Parathyroid adenoma (tissue), 2 donors: Measurements from ENCODE around the gene LCN9.

Experiments
- H2AFZ ChIP-seq: fragments of 300-600 bp; sonication (generic); one replicate; pipeline ENCODE4 v1.7.0; 2017; ENCODE audit warnings: antibody characterized with exemption, mild to moderate bottlenecking
- H3K27ac ChIP-seq: fragments of 300-600 bp; sonication (generic); one replicate; pipeline ENCODE4 v1.7.0; 2017
- H3K27me3 ChIP-seq: fragments of 300-600 bp; sonication (generic); one replicate; pipeline ENCODE4 v1.7.0; 2017; ENCODE audit warnings: low read length; ENCODE audit not compliant: control insufficient read depth, insufficient read depth
- H3K36me3 ChIP-seq: fragments of 300-600 bp; sonication (generic); one replicate; pipeline ENCODE4 v1.7.0; 2017; ENCODE audit warnings: low read length; ENCODE audit not compliant: control insufficient read depth, insufficient read depth
- H3K4me1 ChIP-seq: fragments of 300-600 bp; sonication (generic); one replicate; pipeline ENCODE4 v1.7.0; 2017; ENCODE audit warnings: control low read depth
- H3K4me2 ChIP-seq: fragments of 300-600 bp; sonication (generic); one replicate; pipeline ENCODE4 v1.7.0; 2017; ENCODE audit warnings: low read length
- H3K4me3 ChIP-seq: fragments of 300-600 bp; sonication (generic); one replicate; pipeline ENCODE4 v1.7.0; 2017; ENCODE audit warnings: low read depth, low read length
- H3K79me2 ChIP-seq: fragments of 300-600 bp; sonication (generic); one replicate; pipeline ENCODE4 v1.7.0; 2017; ENCODE audit warnings: control low read depth
- H3K9ac ChIP-seq: fragments of 300-600 bp; sonication (generic); one replicate; pipeline ENCODE4 v1.7.0; 2017; ENCODE audit warnings: mild to moderate bottlenecking
- H3K9me3 ChIP-seq: fragments of 300-600 bp; sonication (generic); one replicate; pipeline ENCODE4 v1.7.0; 2017; ENCODE audit warnings: low read length; ENCODE audit not compliant: control insufficient read depth
- TF ChIP-seq, protein P1 (sequence below): fragments of 300-600 bp; sonication (generic); IDR thresholded peaks from one replicate; pipeline ENCODE4 v1.7.0; 2017; ENCODE audit warnings: antibody characterized with exemption, mild to moderate bottlenecking
- donor health status: primary hyperparathyroidism.

The LCN9 gene

DNA sequence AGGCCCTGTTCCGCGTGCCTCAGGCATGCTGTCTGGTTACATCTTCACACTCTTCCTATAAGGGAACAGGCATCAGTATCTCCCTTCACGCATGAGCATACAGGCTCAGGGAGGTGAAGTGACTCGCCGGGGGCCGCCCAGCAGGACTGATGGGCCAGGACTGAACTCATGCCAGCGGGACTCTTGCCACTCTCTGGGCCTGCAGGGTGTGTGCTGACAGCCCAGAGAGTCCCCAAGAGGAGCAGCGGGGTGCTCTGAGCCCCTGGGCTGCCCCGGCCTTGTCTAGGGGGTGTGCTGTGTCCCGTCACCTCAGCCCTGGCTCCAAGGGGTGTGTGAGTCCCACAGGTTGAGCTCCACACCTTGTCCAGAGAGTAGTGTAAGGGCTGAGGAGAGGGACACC, 48.8 kb downstream of the LCN9 start:
- TF ChIP-seq, protein P1, sequence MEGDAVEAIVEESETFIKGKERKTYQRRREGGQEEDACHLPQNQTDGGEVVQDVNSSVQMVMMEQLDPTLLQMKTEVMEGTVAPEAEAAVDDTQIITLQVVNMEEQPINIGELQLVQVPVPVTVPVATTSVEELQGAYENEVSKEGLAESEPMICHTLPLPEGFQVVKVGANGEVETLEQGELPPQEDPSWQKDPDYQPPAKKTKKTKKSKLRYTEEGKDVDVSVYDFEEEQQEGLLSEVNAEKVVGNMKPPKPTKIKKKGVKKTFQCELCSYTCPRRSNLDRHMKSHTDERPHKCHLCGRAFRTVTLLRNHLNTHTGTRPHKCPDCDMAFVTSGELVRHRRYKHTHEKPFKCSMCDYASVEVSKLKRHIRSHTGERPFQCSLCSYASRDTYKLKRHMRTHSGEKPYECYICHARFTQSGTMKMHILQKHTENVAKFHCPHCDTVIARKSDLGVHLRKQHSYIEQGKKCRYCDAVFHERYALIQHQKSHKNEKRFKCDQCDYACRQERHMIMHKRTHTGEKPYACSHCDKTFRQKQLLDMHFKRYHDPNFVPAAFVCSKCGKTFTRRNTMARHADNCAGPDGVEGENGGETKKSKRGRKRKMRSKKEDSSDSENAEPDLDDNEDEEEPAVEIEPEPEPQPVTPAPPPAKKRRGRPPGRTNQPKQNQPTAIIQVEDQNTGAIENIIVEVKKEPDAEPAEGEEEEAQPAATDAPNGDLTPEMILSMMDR: no peak
- no peak overlapping the region for H3K4me2 ChIP-seq

DNA sequence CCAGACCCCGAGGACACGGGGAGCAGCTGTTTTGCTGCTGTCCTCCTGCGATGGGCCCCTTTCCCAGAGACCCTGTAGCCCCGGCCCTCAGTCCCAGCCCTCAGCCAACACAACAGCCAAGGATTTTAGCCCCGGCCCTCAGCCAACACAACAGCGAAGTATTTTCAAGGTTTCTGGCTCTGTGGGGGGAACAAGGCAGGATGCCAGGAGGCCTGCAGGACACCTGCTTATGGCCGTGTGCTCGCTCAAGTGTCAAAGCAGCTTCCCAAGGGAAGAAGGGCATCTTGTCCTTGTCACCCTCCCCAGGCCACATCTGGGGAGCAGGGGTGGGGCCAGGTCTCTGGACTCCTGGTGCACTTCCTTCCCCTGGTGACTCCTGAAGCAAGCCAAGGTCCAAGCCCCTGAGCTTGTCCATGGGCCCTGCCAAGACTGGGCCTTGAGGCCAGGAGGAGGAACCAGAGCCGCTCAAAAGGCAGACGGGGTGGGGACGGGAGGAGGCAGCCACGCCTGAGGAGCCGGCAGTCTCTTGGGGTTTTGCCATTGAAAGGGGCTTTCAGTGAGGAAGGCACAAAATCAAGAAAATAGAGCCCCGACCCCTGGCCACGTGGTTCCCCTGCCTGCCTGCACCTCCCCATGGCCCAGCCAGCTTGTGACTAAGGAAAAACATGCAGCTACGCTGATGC, 49.6 kb downstream of the LCN9 start:
- TF ChIP-seq, protein P1: no peak
- Histone ChIP-seq H3K4me1 (no peaks in the 10 kb centered on the region), H3K9me3 (no peaks in the 10 kb centered on the region), H3K9ac (no peak overlapping the region), H3K4me3 (no peak overlapping the region), H2AFZ (no peak overlapping the region), H3K4me2 (no peak overlapping the region), H3K27ac (no peak overlapping the region), H3K36me3 (no peaks in the 10 kb centered on the region), H3K27me3 (no peaks in the 10 kb centered on the region), H3K79me2 (no peaks in the 10 kb centered on the region)

More for the DNA sequence above, 48.8 kb downstream of the LCN9 start:
- no peak overlapping the region for H2AFZ ChIP-seq
- H3K4me3 ChIP-seq: no peak overlapping the region
- H3K27ac ChIP-seq: no peak overlapping the region
- H3K9ac ChIP-seq: no peak overlapping the region
- H3K79me2 ChIP-seq: no peaks in the 10 kb centered on the region
- no peaks in the 10 kb centered on the region for H3K36me3 ChIP-seq
- H3K4me1 ChIP-seq: no peaks in the 10 kb centered on the region
- H3K9me3 ChIP-seq: no peaks in the 10 kb centered on the region
- no peaks in the 10 kb centered on the region for H3K27me3 ChIP-seq

DNA sequence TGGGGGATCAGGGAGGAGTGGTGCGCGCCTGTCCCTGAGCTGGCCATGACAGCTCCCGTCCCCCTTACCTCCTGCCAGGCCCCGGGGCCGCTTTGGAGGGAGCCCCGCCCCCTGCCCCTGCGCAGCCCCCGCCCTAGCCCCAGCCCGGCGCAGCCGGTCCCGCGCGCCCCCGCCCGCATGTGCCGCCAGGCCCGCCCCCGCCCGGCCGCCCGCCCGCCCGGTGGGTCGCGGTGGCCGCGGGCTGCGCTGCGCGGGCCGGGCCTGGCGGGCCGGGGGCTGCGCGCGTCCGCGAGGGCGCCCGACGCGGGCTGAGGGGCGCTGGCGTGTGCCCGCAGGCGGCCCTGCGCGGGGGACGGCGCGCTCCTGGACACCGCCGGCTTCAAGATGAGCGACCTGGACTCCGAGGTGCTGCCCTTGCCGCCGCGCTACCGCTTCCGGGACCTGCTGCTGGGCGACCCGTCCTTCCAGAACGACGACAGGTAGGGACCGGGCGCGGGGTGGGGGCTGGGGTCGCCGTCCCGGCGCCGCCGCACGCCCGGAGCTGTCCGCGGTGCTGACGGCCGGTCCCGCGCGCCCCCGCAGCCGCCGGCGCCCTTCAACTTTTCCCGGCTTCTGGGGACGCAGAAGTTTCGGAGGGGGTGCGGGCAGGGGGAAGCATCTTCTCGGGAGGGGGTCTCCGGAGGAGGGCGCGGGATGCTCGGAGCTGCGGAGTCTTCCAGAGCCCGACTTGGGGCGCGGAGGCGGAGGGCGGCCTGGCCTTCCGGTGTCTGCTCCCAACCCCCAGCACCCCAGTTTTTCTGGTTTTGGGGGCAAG, 51.3 kb downstream of the LCN9 start:
- Histone ChIP-seq H3K4me3 (no peak overlapping the region), H3K4me1 (no peaks in the 10 kb centered on the region), H3K79me2 (no peaks in the 10 kb centered on the region), H3K4me2 (no peak overlapping the region), H3K27me3 (no peaks in the 10 kb centered on the region), H3K9ac (no peak overlapping the region), H3K27ac (no peak overlapping the region), H3K36me3 (no peaks in the 10 kb centered on the region), H3K9me3 (no peaks in the 10 kb centered on the region), H2AFZ (no peak overlapping the region)
- TF ChIP-seq, protein P1: no peak

DNA sequence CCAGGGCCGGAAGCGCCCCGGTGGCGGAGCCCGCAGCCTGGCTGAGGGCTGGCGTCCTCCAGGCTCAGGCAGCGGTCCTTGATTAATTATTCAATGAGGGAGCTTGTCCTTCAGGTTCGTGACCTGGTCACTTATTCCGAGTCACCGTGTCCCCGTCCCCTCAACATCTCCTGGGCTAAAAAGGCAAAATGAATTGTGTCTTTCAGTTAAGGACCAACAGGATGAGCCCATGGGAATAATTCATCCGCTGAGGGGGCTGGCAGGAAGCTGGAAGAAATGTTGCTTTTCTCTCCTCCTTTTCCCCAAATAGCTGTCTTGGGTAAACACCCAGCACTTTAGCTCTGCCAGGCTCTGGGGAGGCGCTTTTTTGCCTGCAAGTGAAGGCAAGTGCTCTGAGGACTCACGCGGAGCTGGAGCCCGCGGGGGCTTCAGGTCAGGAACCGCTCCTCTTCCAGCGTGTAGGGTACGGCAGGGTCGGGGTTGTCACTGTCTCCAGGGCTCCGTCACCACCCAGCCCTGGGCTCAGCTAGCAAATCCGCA, 52.0 kb downstream of the LCN9 start:
- Histone ChIP-seq H3K27ac (no peak overlapping the region), H3K4me2 (no peak overlapping the region), H3K79me2 (no peaks in the 10 kb centered on the region), H3K4me3 (no peak overlapping the region), H3K9ac (no peak overlapping the region), H3K27me3 (no peaks in the 10 kb centered on the region), H3K9me3 (no peaks in the 10 kb centered on the region), H3K4me1 (no peaks in the 10 kb centered on the region), H3K36me3 (no peaks in the 10 kb centered on the region), H2AFZ (no peak overlapping the region)
- TF ChIP-seq, protein P1: no peak
